Stomach (tissue), 4 donors: ENCODE measurements around the gene USP43.

Source experiments
- EP300 ChIP-seq: sonication (generic); formaldehyde crosslinking; IDR thresholded peaks from one replicate; pipeline ENCODE4 v1.6.1; 2017; ENCODE audit warnings: antibody characterized with exemption
- POLR2A ChIP-seq, 4 donors: fragments of 450-650 bp; IDR thresholded peaks; one replicate each; pipeline ENCODE4 v1.6.1; 2016; ENCODE audit warnings: antibody characterized with exemption in 4 of 4, control low read depth in 2 of 4, mild to moderate bottlenecking in 1 of 4, moderate library complexity in 1 of 4
- POLR2AphosphoS5 ChIP-seq, 3 donors: sonication (generic); formaldehyde crosslinking; IDR thresholded peaks; one replicate each; pipeline ENCODE4 v1.6.1; 2016; ENCODE audit warnings: antibody characterized with exemption in 3 of 3
- TF ChIP-seq, protein P1 (sequence below), 7 experiments: fragments of 450-650 bp in 4 of 7; fragments of 200-600 bp in 3 of 7; sonication (generic) in 3 of 7; IDR thresholded peaks; one replicate each; pipeline ENCODE4 v1.5.1; 2016 to 2019; ENCODE audit warnings: antibody characterized with exemption in 7 of 7, control low read depth in 2 of 7, mild to moderate bottlenecking in 1 of 7

DNA sequence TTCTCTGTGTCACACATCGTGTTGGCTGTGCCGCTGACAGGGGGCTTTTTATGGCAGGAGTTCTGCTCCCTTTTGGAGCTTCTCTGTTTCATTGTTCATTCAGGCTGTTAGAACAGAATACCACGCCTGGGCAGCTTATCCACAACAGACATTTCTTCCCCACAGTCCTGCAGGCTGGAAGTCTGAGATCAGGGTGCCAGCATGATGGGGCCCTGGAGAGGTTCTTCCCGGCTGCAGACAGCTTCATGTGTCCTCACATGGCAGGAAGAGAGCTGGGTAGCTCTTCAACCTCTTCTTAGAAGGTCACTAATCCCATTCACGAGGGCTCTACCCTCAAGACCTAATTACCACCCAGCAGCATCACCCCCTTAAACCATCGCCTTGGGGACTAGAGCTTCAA lies 81.0 kb downstream of the USP43 start:
- TF ChIP-seq, protein P1, sequence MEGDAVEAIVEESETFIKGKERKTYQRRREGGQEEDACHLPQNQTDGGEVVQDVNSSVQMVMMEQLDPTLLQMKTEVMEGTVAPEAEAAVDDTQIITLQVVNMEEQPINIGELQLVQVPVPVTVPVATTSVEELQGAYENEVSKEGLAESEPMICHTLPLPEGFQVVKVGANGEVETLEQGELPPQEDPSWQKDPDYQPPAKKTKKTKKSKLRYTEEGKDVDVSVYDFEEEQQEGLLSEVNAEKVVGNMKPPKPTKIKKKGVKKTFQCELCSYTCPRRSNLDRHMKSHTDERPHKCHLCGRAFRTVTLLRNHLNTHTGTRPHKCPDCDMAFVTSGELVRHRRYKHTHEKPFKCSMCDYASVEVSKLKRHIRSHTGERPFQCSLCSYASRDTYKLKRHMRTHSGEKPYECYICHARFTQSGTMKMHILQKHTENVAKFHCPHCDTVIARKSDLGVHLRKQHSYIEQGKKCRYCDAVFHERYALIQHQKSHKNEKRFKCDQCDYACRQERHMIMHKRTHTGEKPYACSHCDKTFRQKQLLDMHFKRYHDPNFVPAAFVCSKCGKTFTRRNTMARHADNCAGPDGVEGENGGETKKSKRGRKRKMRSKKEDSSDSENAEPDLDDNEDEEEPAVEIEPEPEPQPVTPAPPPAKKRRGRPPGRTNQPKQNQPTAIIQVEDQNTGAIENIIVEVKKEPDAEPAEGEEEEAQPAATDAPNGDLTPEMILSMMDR (IDR thresholded peaks at IDR 0.05) = no peak
- TF ChIP-seq EP300 = no peak
- TF ChIP-seq POLR2A (IDR thresholded peaks at IDR 0.05) = no peak
- no peak for TF ChIP-seq POLR2AphosphoS5 (IDR thresholded peaks at IDR 0.05)
